ENCODE data around the gene ZNF609. TPM values are rescaled to one million over a fixed set of nuclear protein-coding genes. Genes with fewer than 3 reads are reported as not detected.

ZNF609 gene
- total and polyA plus RNA-seq, 2 of the 13 experiments (the other 11 are each of a cell fraction or from before 2014, with no cell fraction given) = 8.9 to 9.9 TPM

DNA sequence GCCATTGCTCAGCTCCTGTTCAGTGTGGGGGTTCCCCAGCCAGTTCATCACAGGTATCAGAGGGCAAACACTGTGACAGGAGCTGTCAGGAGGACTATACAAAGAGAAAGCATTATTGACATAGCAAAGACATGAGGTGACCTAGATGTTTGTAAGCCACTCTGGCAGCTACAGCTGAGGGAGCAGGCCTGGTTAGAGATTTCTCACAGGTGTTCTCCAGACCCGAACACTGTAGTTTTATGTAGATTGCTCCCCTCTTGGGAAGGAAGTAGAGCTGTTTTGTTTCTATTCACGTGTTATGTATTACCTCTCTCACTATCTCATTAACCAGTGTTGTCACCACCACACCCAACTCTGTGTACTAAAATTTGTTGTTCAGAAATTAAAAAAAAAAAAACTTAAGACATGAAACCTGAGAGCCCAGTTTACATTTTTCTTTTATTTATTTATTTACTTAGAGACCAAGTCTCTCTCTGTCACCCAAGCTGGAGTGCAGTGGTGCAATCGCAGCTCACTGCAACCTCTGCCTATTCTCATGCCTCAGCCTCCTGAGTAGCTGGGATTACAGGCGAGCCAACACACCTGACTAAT is 191.3 kb downstream of the ZNF609 start:
- Histone ChIP-seq H4K20me1 (ENCODE audit: insufficient read depth, low read length) (no peaks in the 10 kb centered on the region), H3K9ac (ENCODE audit: insufficient read depth, low read depth, low read length) (no peak overlapping the region), H3K4me3 (replicated peaks in 1 of 3; ENCODE audit: insufficient read depth in 1 of 3, low read depth in 2 of 3, low read length in 3 of 3) (no peak overlapping the region; a peak in 1 of 6 replicates), H2AFZ (ENCODE audit: low read length) (no peak overlapping the region), H3K4me2 (ENCODE audit: low read depth, low read length) (peak overlapping the region; percentile 63), H3K36me3 (replicated peaks in 1 of 2; ENCODE audit: control insufficient read depth in 1 of 2, insufficient read depth in 2 of 2, low read length in 2 of 2) (no peaks in the 10 kb centered on the region), H3K4me1 (ENCODE audit: insufficient read depth, low read length) (peaks cover 46% of the 10 kb centered on the region), H3K27ac (ENCODE audit: extremely low read length, insufficient read depth, low read length) (peak overlapping the region; percentile 48), H3K27me3 (ENCODE audit: control insufficient read depth in 1 of 2, insufficient read depth in 2 of 2, low read length in 2 of 2) (no peaks in the 10 kb centered on the region), H3K79me2 (ENCODE audit: insufficient read depth, low read length) (no peaks in the 10 kb centered on the region), H3K9me3 (ENCODE audit: low read length) (no peaks in the 10 kb centered on the region)
- in situ Hi-C loops (cut with HindIII; ENCODE audit: extremely low pct_ligation_motif_present, low pct_unique_long_range_greater_than_20kb) = loop anchor here (10.0 kb wide), 1 partner anchor 217 kb away; no protein-coding TSS in a partner anchor
- intact Hi-C loops (cut with micrococcal nuclease; ENCODE audit: unreplicated experiment) = loop anchor here (5.0 to 10.0 kb wide), 4 partner anchors 39 to 447 kb away; no protein-coding TSS in a partner anchor
- 40% methylated on average over 4 of the region's 4 CpGs for WGBS (ENCODE audit: low lambda C conversion rate)
- DNase-seq (ENCODE audit: low spot score) (peak; percentile 85), FAIRE-seq (peak; percentile 96), ATAC-seq (peak; percentile 100)
- CTCF ChIA-PET (ENCODE audit: low intra/inter-chr PET ratio, low total read pairs) = no interaction called here
- POLR2A ChIA-PET = interaction anchor here (1.1 to 2.3 kb wide), 4 partner anchors 9 to 52 kb away, joined by 3 to 17 read pairs (median 8); no protein-coding TSS in a partner anchor
- BruUV-seq (replicated peaks) = no TSS peak
- no peak for TF ChIP-seq RELA (CRISPR knock-in tag; IDR thresholded peaks at IDR 0.05)
- TF ChIP-seq, protein P1, sequence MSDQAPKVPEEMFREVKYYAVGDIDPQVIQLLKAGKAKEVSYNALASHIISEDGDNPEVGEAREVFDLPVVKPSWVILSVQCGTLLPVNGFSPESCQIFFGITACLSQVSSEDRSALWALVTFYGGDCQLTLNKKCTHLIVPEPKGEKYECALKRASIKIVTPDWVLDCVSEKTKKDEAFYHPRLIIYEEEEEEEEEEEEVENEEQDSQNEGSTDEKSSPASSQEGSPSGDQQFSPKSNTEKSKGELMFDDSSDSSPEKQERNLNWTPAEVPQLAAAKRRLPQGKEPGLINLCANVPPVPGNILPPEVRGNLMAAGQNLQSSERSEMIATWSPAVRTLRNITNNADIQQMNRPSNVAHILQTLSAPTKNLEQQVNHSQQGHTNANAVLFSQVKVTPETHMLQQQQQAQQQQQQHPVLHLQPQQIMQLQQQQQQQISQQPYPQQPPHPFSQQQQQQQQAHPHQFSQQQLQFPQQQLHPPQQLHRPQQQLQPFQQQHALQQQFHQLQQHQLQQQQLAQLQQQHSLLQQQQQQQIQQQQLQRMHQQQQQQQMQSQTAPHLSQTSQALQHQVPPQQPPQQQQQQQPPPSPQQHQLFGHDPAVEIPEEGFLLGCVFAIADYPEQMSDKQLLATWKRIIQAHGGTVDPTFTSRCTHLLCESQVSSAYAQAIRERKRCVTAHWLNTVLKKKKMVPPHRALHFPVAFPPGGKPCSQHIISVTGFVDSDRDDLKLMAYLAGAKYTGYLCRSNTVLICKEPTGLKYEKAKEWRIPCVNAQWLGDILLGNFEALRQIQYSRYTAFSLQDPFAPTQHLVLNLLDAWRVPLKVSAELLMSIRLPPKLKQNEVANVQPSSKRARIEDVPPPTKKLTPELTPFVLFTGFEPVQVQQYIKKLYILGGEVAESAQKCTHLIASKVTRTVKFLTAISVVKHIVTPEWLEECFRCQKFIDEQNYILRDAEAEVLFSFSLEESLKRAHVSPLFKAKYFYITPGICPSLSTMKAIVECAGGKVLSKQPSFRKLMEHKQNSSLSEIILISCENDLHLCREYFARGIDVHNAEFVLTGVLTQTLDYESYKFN (CRISPR knock-in tag; conservative IDR thresholded peaks at IDR 0.05) = peak; percentile 79
- no peak for TF ChIP-seq ZNF124 (CRISPR knock-in tag; IDR thresholded peaks at IDR 0.05)
- TF ChIP-seq ZNF703 (CRISPR knock-in tag; IDR thresholded peaks at IDR 0.05; ENCODE audit: borderline replicate concordance) = no peak
- no peak for TF ChIP-seq ZNF761 (CRISPR knock-in tag; conservative IDR thresholded peaks at IDR 0.05)
- TF ChIP-seq REL (CRISPR knock-in tag; conservative IDR thresholded peaks at IDR 0.05) = no peak
- peak; percentile 71 for TF ChIP-seq BCL6 (CRISPR knock-in tag; IDR thresholded peaks at IDR 0.05)
- peak; percentile 75; the same call in 1 of the 2 replicates for TF ChIP-seq ZNF292 (CRISPR knock-in tag; IDR thresholded peaks at IDR 0.05; ENCODE audit: borderline replicate concordance, low read depth)
- TF ChIP-seq JDP2 (CRISPR knock-in tag; IDR thresholded peaks at IDR 0.05; ENCODE audit: borderline replicate concordance) = no peak
- no peak for TF ChIP-seq ZBTB7A (CRISPR knock-in tag; IDR thresholded peaks at IDR 0.05)
- TF ChIP-seq NFATC3 (CRISPR knock-in tag; IDR thresholded peaks at IDR 0.05) = no peak
- TF ChIP-seq BCLAF1 (IDR thresholded peaks at IDR 0.05) = no peak
- TF ChIP-seq ZNF83 (CRISPR knock-in tag; IDR thresholded peaks at IDR 0.05; ENCODE audit: borderline replicate concordance) = no peak
- no peak for TF ChIP-seq NONO (IDR thresholded peaks at IDR 0.05)
- no peak for TF ChIP-seq NONO (CRISPR knock-in tag; conservative IDR thresholded peaks at IDR 0.05)
- no peak for TF ChIP-seq FOSL1 (CRISPR knock-in tag; IDR thresholded peaks at IDR 0.05; ENCODE audit: borderline replicate concordance)
- no peak for TF ChIP-seq ARNT (IDR thresholded peaks at IDR 0.05)
- TF ChIP-seq ZNF607 (CRISPR knock-in tag; IDR thresholded peaks at IDR 0.05; ENCODE audit: borderline replicate concordance) = 0 out of 2 replicates have a peak, but pooled peaks have one; percentile 40
- no peak for TF ChIP-seq CERS6 (CRISPR knock-in tag; IDR thresholded peaks at IDR 0.05)
